ENCODE results near the gene OGFOD1.

DNA sequence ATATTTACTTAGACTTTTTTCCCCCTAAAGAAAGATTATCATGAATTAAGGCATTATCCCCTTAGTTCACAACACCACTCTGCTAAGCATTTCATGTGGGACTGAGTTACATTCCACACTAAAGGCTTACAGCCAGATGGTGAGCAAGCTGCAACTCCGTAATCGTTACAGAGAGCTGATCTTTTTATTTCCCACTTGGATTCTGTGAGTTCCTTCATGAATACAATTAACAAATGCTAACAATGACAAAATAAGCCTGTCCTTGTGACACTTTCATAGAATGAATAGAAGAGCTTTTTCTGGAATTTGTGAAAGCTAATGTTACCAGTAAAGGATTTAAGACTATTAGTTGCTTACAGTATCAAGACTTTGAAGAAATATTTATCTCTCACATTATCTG is 8.7 kb downstream of the OGFOD1 start:
- TF ChIP-seq EZH2 (IDR thresholded peaks at IDR 0.05; ENCODE audit: low read length), result no peak
- TF ChIP-seq, protein P1, sequence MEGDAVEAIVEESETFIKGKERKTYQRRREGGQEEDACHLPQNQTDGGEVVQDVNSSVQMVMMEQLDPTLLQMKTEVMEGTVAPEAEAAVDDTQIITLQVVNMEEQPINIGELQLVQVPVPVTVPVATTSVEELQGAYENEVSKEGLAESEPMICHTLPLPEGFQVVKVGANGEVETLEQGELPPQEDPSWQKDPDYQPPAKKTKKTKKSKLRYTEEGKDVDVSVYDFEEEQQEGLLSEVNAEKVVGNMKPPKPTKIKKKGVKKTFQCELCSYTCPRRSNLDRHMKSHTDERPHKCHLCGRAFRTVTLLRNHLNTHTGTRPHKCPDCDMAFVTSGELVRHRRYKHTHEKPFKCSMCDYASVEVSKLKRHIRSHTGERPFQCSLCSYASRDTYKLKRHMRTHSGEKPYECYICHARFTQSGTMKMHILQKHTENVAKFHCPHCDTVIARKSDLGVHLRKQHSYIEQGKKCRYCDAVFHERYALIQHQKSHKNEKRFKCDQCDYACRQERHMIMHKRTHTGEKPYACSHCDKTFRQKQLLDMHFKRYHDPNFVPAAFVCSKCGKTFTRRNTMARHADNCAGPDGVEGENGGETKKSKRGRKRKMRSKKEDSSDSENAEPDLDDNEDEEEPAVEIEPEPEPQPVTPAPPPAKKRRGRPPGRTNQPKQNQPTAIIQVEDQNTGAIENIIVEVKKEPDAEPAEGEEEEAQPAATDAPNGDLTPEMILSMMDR (optimal IDR thresholded peaks at IDR 0.05 in 1 of 3, IDR thresholded peaks at IDR 0.05 in 1 of 3, conservative IDR thresholded peaks at IDR 0.05 in 1 of 3; ENCODE audit: extremely low read depth in 1 of 3, insufficient read depth in 2 of 3, low read length in 3 of 3), result no peak
